Measurements from ENCODE around the gene C4orf54.

C4orf54 gene

GRCh38 chr4:99617374-99617773 lies 40.3 kb downstream of the C4orf54 start:
- no peak for DNase-seq (ENCODE audit: low read depth)

DNA sequence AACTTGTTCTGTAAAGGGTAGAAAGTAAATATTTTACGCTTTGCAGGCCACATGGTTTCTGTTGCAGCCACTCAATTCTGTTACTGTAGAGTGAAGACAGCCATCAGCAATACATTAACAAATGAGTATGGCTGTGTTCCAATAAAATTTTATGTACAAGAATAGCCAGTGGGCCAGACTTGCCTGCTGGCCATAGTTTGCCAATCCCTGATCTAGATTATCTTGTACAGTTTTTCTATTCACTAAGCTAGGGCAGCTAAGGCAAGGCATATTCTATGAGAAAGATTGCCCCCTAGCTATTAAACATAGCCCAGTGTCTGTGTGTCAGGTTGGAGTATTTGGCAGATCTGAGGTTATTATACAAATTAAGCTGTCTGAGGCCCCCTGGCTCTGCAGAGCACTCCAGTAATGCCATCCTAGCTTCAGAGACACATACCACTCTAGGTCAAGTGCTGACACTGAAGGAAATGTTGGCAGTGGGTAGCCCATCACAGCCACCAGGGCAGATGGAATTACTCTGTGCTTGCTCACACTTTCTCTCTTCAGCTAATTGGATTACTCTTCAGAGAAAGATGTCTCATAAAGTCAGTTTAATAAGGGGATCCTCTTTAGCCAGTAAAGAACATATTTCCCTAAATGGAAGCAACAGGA lies 42.3 kb downstream of the C4orf54 start:
- no peak for DNase-seq (ENCODE audit: low read depth)

- no peak for DNase-seq (ENCODE audit: low read depth)
Measured at GRCh38 chr4:99614491-99614890, 43.1 kb downstream of the C4orf54 start.

DNA sequence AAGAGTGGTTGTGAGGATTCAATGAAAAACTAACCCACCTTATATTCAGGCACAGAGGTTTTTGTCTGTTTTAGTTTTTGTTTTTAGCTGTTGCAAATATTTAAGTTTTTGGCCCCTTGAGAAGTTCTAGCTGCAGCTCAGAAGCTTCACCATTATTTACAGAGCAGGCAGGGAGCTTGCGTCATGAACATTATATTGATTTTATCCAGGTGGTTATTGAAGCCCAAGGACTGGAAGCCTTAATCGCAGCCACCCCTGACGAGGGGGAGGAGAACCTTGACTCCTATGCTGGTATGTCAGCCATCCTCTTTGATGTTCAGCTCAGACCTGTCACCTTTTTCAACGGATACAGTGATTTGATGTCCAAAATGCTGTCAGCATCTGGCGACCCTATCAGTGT lies 44.9 kb downstream of the C4orf54 start:
- DNase-seq (ENCODE audit: low read depth), result no peak

DNA sequence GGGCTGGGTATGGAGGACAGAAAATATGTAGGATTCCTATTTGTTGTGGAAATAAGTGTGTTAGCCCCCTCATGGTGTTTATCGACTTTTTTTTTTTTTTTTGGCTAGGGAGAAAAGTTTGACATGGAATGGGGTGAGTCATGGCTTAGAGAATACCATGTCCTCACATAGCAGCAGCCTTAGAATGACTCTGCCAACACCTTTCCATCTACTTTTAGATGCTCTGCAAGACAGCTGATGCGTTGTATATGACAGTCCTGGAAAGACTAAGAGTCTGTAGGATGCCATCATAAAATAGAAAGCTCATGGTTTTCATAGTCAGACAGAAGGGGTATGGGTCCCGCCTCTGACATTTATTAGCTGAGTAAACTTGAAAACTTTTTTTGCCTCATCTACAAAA lies 45.3 kb downstream of the C4orf54 start:
- DNase-seq (ENCODE audit: low read depth), result no peak

DNA sequence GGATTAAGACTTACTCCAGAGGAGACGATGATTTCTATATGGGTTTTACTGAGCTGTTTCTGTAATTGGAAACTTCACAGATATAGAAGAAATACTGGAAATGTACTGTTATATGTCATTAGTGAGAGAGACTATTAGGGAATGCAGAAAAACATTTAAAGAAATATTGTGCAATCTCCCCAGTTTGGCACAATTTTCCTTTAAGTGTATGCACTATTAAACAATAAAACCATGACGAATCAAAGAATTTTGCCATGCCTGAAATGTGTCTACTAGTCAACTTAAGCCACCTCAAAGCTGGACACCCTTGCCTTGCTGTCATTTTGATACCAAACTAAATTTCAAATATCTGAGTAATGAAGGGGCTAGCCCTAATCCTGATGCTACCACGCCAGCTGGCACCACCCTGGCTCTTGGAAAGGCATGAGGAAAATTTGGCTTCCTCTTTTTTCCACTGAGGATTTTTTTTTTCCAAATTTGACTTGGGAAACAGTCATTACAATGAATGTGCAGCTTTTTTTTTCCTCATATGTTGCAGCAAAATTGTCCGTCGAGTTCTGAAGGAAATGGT lies 46.9 kb downstream of the C4orf54 start:
- DNase-seq (ENCODE audit: low read depth), result no peak

DNA sequence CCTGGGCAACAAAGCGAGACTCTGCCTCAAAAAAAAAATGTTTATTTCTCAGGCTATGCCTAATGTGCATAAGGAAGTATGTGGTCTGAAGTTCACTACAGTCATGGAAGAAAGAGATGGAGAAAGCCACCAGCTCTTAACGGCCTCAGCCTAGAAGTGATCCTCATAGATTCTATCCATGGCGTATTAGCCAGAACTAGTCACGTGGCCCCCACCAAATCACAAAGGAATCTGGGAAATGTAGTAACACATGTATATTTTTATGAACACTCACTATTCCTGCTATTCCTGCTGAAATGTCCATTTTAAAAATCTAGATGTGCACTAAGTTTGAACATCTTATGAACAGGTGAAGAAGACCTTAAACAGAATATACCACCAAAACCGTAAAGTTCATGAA lies 49.2 kb downstream of the C4orf54 start:
- no peak for DNase-seq (ENCODE audit: low read depth)

Measured in non-pigmented ciliary epithelial cell (primary cell).